Measurements from ENCODE around the gene GSG1L.
"Not testable (repeated sequence)": the region's sequence is repeated elsewhere in the genome, so short reads cannot be mapped to it uniquely, and the experiment has no call there.

GSG1L gene

DNA sequence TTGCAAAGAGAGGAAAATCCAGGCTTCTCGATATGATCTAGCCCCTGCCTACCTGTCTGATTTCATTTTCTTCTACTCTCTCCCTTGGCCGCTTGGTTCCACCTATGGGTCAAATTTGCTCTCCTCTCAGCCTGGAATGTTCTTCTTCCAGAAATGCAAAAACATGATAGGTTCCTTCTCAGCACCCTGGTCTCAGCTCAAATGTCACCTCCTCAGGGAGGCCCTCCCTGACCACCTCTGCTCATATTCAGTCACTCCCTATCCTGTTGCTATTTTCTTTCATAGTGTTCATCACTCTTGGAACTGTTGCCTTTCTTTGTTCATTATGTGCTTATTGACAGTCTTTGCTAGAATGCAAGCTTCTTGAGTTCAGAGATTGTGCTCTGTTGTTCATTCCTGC is 305.0 kb downstream of the GSG1L start:
- DNase-seq (ENCODE audit: low read depth, low spot score), result no peak

GRCh38 chr16:27756206-27756970 is 307.1 kb downstream of the GSG1L start:
- DNase-seq (ENCODE audit: low read depth, low spot score), result no peak

- DNase-seq (ENCODE audit: low read depth, low spot score), result no peak
Observed at GRCh38 chr16:27754788-27755690, 308.5 kb downstream of the GSG1L start.

DNA sequence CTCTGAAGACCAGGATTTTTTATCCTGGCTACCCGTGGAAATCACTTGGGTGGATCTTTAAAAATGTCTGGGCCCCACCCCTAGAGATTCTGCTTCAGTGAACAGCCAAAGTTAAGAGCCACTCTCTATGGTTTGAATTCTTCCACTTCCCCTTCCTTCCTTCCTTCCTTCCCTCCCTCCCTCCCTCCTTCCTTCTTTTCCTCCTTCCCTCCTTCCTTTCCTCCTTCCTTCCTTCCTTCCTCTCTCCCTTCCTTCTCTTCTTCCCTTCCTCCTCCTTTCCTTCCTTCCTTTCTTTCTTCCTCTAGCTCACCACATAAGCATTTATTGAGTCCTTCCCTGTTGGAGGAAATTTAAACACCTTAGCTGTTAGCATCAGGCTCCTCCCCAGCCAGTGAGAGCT is 310.0 kb downstream of the GSG1L start:
- no peak for DNase-seq (ENCODE audit: low read depth, low spot score)

DNA sequence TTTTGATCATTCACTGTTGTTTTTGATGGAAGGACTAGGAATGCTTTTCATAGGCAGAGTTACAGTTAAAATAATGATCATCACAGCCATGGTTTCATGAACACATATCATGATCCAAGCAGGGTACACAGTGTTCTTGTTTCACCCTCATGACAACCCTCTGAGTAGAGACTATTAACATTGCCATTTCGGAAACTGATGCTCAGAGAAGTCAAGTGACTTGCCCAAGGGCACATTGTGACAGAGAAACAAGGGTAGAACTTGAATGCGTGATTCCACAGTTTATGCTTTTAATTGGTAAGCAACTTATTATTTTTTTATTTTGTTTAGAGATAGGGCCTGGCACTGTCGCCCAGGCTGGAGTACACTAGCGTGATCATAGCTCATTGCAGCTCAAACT is 311.3 kb downstream of the GSG1L start:
- no peak for DNase-seq (ENCODE audit: low read depth, low spot score)

GRCh38 chr16:27751676-27752075 is 311.8 kb downstream of the GSG1L start:
- DNase-seq (ENCODE audit: low read depth, low spot score), result no peak

DNA sequence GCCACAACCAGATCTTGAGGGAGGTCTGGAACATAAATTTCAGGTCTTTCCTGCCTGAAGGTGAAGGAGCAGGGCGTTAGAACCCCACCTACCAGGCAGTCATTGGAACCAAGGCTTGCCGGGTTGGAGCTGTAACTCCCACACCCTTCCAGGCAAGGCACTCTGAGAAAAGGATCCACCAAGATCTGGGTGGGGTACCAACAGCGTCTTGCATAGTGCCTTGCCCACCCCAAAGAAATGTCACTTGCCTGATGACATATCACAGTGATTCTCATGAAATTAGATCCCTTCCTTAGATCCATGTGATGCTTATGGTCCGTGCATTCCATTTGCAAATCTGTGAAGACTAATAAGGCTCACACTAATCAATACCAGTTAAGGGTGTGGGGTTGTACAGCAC is 312.3 kb downstream of the GSG1L start:
- no peak for DNase-seq (ENCODE audit: low read depth, low spot score)

DNA sequence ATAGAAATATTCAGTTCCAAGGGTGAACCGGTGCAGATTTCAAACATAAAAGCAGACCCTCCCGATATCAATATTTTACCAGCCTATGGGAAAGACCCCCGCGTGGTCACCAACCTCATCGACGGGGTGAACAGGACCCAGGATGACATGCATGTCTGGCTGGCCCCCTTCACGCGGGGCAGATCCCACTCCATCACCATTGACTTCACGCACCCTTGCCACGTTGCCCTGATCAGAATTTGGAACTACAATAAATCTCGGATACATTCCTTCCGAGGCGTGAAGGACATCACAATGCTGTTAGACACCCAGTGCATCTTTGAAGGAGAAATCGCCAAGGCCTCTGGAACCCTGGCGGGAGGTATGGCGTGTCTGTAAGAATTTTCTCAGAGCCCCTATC is 313.6 kb downstream of the GSG1L start:
- DNase-seq (ENCODE audit: low read depth, low spot score), result no peak

GRCh38 chr16:27749547-27749875 is 314.0 kb downstream of the GSG1L start:
- no peak for DNase-seq (ENCODE audit: low read depth, low spot score)

DNA sequence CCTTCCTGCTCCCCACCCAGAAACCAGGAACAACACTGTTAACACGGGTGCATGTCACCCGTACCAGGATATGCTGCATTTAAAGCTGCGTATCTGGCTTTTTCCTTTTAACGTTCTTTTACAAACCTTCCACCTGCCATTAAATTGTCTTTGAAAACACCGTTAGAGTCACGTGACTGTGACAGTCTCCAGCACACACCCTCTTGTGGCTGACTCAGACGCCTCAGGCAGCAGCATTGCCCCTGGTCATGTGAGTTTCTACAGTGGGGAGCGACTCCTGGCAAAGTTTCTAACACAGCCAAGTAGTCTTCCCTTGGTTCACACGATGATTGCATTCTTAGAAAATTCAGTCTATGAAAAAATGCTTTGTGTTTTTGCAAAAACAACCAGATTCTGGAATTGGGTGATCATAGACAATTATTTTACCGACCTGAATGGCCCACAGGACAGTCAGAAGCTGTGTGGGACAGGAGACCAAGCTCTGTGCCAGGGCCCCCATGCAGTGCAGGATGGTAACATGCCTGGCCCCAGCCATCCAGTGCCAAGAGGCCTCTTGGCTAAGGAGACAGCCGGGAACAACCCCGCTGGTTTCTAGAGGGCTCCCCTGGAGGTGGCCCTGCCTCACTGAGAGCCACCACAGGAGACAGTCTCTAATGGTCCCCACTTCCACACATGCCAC is 314.5 kb downstream of the GSG1L start:
- DNase-seq (ENCODE audit: low read depth, low spot score), result peak; percentile 28

DNA sequence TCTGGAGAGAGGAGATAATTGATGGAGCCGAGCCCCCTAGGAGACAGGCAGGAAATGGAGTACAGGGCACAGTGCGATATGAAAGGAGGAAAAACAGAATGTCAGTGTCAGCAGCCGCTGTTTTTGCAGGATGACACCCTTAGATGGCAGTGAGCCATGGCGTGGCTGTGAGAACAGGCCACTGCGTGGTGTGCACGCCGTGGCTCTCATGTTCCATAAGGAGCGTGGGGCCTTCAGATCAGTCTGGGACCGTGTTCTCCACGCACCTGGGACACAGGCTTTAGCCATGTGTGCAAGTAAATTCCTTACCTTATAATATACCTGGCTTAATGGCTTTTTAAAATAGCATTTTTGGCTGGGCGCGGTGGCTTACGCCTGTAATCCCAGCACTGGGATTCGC is 315.6 kb downstream of the GSG1L start:
- DNase-seq (ENCODE audit: low read depth, low spot score), result no peak

GRCh38 chr16:27746076-27746855 is 317.2 kb downstream of the GSG1L start:
- no peak for DNase-seq (ENCODE audit: low read depth, low spot score)

DNA sequence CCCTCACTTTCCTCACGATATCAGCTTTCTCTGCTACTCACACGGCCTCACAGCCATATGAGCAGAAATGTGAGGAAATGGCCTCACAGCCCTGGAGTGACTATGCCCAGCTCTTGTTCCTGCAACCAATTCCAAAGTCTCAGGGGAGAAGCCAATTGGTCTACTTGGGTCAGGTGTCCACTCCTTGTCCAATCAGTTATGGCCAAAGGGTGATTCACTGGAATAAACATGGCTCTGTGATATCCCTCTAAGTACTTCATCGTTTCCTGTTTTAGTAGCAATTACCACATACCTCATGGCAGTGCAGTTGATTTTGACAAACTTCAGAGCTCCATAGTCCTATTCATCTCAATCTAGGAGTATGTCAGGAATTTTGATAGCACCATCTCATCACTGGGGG is 318.2 kb downstream of the GSG1L start:
- DNase-seq (ENCODE audit: low read depth, low spot score), result no peak

DNA sequence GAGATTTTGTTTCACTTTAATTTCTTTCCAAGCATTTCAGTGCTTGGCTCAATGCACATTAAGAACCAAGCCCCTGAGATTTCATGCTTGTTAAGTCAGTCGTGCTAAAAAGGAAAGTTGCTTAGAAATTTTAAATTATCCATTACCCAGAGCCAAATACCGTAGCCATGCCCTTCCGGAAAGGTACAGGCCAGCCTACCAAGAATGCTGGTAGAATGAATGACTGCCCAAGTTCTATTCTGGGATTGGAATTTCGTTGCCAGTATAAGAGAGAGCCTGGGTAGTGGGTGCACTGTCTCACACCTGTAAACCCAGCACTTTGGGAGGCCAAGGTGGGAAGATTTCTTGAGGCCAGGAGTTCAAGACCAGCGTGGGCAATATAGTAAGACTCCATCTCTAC is 319.6 kb downstream of the GSG1L start:
- no peak for DNase-seq (ENCODE audit: low read depth, low spot score)

DNA sequence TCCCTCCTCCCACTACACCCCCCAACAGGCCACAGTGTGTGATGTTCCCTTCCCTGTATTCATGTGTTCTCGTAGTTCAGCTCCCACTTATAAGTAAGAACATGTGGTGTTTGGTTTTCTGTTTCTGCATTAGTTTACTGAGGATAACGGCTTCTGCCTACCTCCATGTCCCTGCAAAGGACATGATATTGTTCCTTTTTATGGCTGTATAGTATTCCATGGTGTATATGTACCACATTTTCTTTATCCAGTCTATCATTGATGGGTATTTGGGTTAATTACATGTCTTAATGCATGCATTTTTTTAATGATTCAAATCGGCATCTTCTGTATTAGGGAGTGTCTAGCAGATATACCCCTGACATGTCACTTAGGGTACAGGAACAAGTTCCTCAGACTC is 320.5 kb downstream of the GSG1L start:
- DNase-seq (ENCODE audit: low read depth, low spot score), result not testable (repeated sequence)

GRCh38 chr16:27742333-27742732 is 321.2 kb downstream of the GSG1L start:
- no peak for DNase-seq (ENCODE audit: low read depth, low spot score)

GRCh38 chr16:27740496-27741201 is 322.9 kb downstream of the GSG1L start:
- DNase-seq (ENCODE audit: low read depth, low spot score), result no peak

DNA sequence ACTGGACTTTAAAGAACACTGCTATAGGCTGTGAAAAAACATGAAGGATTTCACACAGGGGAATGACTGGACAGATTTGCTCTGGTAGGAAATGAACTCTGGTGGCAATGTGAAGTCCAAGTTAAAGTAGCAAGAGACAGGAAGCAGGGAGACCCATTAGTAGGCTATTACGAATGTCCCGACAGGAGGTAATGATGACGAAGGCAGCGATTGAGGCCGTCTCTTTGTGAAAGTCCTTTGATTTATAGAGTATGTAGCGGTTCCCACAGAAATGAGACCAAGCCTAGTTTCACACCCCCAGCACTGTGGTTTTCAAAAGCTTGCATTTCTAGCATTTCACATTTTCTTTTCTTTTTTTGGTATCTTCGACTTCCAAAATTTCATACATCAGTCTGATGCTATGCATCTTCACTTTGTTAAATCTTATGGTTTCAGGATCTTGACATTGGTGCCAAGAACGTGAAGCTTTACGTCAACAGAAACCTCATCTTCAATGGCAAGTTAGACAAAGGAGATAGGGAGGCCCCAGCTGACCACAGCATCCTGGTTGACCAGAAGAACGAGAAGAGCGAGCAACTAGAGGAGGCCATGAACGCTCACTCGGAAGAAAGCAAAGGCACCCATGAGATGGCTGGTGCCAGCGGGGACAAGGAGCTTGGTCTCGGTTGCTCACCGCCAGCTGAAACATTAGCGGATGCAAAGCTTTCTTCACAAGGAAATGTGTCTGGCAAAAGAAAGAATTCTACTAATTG is 323.7 kb downstream of the GSG1L start:
- no peak for DNase-seq (ENCODE audit: low read depth, low spot score)

- DNase-seq (ENCODE audit: low read depth, low spot score), result no peak
Observed at GRCh38 chr16:27738596-27738995, 324.9 kb downstream of the GSG1L start.
